ENCODE measurements around the gene PLD4.

Gene PLD4

GRCh38 chr14:104928391-104929133 is 3.9 kb downstream of the PLD4 start:
- DNase-seq (ENCODE audit: low spot score), result no peak

GRCh38 chr14:104929268-104930230 is 4.9 kb downstream of the PLD4 start:
- DNase-seq (ENCODE audit: low spot score), result no peak

- DNase-seq (ENCODE audit: low spot score), result no peak
Measured at GRCh38 chr14:104930526-104931303, 6.0 kb downstream of the PLD4 start.

GRCh38 chr14:104931304-104931770 is 6.7 kb downstream of the PLD4 start:
- DNase-seq (ENCODE audit: low spot score), result no peak

- no peak for DNase-seq (ENCODE audit: low spot score)
Measured at GRCh38 chr14:104931771-104932675, 7.3 kb downstream of the PLD4 start.

GRCh38 chr14:104932676-104933631 is 8.3 kb downstream of the PLD4 start:
- peak; percentile 70 for DNase-seq (ENCODE audit: low spot score)

GRCh38 chr14:104933746-104934733 is 9.4 kb downstream of the PLD4 start:
- DNase-seq (ENCODE audit: low spot score), result no peak

GRCh38 chr14:104935026-104935650 is 10.5 kb downstream of the PLD4 start:
- DNase-seq (ENCODE audit: low spot score), result no peak

GRCh38 chr14:104935955-104936354 is 11.3 kb downstream of the PLD4 start:
- no peak for DNase-seq (ENCODE audit: low spot score)

GRCh38 chr14:104936361-104937155 is 11.9 kb downstream of the PLD4 start:
- DNase-seq (ENCODE audit: low spot score), result no peak

- DNase-seq (ENCODE audit: low spot score), result no peak
Measured at GRCh38 chr14:104937161-104937560, 12.5 kb downstream of the PLD4 start.

- no peak for DNase-seq (ENCODE audit: low spot score)
Measured at GRCh38 chr14:104937694-104938365, 13.2 kb downstream of the PLD4 start.

- no peak for DNase-seq (ENCODE audit: low spot score)
Measured at GRCh38 chr14:104938436-104938835, 13.8 kb downstream of the PLD4 start.

- no peak for DNase-seq (ENCODE audit: low spot score)
Measured at GRCh38 chr14:104938960-104939359, 14.3 kb downstream of the PLD4 start.

- no peak for DNase-seq (ENCODE audit: low spot score)
Measured at GRCh38 chr14:104939666-104940410, 15.2 kb downstream of the PLD4 start.

Data from cerebellar cortex (tissue), 1 donor.